ENCODE data around the gene SESN3.
"Not testable (repeated sequence)": the region's sequence is repeated elsewhere in the genome, so short reads cannot be mapped to it uniquely, and the experiment has no call there.

Gene SESN3

DNA sequence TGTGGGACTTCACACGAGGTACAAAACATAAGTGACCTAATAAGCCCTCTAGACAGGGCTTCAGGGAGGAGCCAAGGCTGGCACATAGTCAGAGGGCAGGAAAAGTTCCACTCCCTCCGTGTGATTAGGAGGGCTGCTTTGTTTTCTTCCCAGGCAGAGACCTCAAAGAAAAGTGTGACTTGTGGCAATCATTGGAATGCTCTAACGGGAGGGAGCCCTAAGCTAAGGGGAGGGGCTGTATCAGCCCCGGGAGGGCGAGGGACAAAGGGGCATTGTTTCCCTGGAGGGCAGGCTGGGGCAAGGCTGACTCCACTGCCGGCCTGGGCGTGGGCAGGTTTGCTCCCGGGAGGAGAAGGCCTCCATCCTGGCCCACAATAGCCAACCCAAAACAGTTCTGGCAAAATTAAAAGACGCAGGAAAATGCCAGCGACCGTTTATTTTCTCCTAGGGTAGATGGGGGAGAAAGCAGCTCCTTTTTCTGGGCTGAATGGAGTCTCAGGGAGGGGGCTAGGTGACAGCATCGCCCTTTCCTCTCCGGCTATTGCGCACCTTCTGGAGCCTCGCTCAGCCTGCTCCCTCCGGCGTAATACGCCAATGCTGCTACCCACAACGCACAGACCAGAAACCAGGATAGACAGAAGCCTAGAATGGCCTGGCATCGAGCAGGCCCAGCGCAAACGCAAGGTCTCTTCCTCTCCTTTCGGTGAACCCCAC lies 81.2 kb downstream of the SESN3 start:
- no peak for DNase-seq

DNA sequence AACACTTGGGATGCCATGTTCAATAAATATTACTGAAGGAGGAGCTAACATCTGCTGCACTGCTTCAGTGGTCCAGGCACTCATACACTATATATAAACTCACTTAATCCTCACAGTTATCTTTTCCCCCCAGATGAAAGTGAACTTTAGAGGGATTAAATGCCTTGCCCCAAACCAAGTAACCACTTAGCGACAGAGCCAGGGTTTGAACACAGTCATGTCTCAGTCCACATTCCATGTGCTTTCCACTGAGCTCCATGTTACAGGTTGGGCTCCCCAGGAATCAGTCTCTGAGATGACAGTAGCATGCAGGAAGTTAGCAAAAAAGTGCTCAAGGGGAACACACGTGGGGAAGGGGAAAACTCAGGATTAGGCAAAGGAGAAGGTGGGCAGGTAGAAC lies 82.1 kb downstream of the SESN3 start:
- no peak for DNase-seq

DNA sequence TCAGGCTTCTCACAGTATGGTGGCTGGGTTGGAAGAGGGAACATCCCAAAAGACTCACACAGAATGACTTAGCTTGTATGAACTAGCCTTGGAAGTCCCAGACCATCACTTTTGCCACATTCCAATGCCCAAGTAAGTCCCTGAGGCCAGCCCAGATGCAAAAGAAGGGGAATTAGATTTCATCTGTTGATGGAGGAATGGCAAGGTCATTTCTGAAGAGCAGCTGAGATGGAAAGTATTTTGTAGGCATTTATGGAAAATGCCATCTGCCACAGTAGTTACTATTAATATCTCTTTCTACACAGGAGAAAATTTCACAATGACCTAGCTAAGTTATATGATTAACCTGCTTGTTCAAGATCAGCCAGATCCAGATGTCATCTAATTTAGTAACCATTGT lies 82.6 kb downstream of the SESN3 start:
- no peak for DNase-seq

DNA sequence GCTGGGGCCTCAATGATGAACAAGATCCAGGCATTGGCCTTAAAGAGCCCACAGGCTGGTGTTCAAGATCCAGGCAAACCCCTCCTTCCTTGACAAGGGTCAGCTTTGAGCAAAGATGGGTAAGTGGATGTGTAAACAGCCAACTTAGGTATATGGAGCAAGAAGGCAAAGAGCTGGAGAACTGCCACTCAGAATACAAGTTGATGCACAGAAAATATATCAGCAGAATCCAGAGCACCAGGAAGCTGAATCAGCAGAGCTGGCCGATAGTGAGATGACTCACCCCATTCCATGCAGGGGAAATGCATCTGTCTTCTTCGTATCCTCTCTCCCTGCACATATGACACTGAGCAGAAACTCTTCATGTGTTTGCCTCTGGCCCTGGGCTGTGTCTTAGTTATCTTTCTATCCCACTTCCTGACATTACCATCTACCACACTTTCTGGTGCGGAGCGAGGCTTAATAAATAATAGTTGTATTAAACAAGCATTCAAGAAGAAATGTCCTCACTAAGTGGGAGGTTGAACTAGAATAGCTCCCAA lies 83.6 kb downstream of the SESN3 start:
- no peak for DNase-seq

DNA sequence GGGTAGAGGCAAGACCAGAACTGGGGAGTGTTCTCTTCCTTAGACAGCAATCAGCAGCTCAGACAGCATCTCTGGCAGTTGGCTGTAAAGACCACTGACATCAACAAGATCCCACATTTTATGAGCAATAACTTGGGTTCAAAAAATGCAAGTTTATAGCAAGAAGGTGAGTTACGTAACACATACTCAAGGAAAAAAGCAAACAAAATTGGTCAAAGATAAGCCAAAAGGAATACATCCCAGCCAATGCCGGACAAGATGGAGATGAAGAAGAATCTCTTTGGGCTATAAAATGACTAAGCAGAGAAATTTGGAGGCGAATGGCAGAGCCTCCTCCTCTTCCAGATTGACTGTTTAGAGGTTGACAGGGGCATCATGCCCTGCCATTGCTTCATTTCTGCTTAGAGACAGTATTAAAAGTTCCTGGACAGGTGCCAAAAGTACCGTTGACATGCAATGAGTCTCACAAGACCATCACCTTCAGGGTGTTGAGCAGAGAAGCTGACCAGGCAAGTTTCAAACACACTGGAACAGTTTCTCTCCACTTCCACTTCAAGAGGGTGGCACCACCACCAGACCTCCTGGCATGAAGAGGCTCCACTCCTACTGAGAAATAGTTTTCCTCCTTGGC lies 85.5 kb downstream of the SESN3 start:
- DNase-seq, result no peak

DNA sequence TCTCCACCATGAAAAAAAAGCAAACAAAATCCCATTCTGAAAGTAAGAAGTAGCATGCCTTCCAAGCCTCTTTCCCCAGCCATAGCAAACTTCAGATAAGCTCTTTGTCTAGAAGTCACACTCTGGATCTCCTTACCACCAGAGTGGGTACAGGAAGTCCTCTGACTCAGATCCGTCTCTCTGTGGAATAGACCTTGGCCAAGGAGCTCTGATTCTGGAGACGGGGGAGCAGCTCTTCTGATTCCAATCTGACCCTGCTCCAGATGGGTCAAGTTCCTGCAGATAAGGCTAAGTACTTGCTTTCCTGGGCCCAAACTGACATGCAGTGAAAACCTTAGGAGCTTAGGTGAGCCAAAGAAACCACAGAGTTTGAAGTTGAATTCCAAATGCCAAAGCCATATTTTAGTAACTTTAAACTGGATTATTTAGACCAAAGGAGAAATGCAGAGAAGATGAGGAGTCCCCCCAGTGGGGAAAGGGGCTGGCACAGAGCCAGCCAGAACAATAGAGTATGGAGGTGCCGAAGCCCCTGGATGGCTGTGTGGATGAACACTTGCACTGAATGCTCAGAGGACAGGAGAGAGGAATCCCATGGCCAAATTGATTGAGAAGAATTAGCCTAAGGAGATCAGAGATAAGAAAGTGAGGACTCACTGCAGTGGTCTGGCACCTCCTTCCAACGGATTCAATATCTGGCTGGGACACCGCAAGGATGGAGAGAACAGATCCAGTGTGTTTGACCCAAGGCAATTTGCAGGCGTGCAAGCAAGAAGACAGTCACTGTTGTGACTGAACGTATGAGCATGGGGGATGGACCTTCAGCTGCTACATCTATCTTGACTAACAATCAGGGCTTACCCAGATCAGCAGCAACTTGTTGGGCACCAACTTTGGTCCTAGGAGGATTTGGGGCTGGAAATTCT lies 86.4 kb downstream of the SESN3 start:
- DNase-seq, result no peak

DNA sequence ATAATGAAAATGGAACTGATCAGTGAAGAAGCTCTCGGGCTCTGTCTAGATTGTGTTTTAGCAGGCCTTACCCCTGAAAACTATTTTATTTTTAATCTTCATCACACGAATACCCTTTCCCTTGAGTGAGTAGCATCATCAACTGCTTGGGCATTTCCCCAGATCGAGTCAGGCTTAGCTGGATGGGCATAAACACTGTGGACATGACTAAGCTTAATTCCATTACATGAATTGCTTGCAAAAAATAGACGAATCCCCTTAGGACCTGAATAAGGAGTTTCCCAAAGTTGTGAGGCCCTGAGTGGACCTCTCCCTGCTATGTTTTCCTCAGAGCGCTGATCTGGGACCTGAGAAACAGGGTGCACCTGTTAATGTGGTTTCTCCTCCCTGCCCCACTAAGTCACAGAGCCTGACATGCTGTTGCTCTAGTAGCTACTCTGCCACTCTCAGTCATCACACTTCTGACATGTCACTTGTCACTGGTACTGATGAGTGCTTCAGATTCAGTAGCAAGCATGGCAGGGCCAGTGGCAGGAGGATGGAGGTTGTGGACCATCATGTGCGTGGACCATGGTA lies 87.8 kb downstream of the SESN3 start:
- DNase-seq, result no peak

- DNase-seq, result no peak
Measured at GRCh38 chr11:95142431-95142830, 88.6 kb downstream of the SESN3 start.

GRCh38 chr11:95140397-95141033 lies 90.5 kb downstream of the SESN3 start:
- no peak for DNase-seq

- DNase-seq, result peak; percentile 21
Measured at GRCh38 chr11:95138448-95138847, 92.6 kb downstream of the SESN3 start.

DNA sequence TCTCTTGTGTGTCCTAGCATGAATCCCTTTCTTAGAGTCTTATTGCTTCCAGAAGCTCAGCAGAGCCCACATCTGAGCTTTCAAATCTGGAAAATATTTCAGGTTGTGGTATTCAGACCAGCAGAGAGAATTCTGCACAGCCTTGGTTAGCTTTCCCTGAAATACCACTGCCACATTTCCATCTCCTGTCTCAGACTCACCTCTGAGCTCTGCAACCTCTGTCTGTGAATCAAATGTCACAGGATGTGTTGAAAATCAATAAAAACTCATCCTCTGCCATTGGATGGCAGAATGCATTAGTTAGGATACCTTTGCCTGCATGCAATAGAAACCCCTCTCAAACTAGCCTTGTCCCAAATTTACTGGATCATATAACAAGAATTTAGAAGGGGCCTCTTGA lies 93.7 kb downstream of the SESN3 start:
- no peak for DNase-seq

GRCh38 chr11:95136747-95137146 lies 94.3 kb downstream of the SESN3 start:
- DNase-seq, result not testable (repeated sequence)

GRCh38 chr11:95135880-95136279 lies 95.1 kb downstream of the SESN3 start:
- DNase-seq, result no peak

- DNase-seq, result no peak
Measured at GRCh38 chr11:95135155-95135554, 95.8 kb downstream of the SESN3 start.

GRCh38 chr11:95134491-95134890 lies 96.5 kb downstream of the SESN3 start:
- no peak for DNase-seq

DNA sequence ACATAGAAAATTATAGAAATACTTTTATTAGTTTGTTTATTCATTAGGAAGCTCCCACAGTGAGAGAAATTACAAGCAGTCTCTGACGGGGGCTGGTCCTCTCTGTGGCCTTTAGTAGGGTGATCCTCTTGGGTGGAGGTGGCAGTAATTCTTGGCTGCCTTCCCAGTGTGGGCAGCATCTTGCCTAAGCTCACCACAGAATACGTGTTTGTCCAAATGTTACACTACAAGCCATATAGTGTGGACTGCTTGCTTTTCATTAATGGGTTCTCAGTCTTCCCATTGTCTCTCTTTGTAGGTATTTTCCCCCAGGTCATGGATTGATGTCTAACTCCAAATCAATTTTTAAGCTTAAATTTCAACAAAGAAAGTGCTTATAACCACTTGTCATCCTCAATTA lies 98.0 kb downstream of the SESN3 start:
- no peak for DNase-seq

GRCh38 chr11:95128602-95129001 lies 102.4 kb downstream of the SESN3 start:
- no peak for DNase-seq

DNA sequence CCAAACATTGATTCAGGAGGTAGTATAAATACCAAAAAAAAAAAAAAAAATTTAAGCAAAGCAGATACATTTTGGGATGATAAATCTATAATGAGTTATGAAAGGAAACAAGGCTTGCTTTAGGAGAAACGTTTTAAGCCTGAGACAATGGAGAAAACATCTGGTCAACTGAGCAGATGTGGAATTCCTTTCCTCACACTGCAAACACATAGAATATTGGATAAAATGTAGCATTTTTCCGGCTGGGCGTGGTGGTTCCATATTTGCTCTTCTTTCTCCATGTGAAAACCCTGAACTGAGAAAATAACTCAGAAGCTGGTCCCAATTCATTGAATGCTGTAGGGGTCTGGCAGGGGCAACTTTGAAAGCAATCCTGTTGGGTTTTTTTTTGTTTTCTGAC lies 107.4 kb downstream of the SESN3 start:
- DNase-seq, result no peak

DNA sequence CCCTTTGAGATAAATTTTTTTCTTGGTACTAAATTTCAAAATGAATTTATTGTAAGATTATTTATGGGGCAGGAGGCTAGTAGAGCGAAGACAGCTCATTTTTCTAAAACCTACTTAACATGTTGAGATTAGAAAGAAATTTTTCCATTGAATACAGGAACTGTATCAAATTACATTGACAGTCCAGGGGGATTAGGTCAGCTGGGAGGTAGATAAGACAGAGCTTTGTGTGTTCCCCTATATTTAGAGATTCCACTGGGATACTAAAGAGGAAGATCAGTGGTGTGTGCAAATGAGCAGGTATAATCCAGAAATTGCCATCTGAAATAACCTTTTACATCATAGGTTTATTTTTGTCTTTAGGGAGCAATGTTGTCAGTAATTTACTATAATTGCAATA lies 109.3 kb downstream of the SESN3 start:
- no peak for DNase-seq

DNA sequence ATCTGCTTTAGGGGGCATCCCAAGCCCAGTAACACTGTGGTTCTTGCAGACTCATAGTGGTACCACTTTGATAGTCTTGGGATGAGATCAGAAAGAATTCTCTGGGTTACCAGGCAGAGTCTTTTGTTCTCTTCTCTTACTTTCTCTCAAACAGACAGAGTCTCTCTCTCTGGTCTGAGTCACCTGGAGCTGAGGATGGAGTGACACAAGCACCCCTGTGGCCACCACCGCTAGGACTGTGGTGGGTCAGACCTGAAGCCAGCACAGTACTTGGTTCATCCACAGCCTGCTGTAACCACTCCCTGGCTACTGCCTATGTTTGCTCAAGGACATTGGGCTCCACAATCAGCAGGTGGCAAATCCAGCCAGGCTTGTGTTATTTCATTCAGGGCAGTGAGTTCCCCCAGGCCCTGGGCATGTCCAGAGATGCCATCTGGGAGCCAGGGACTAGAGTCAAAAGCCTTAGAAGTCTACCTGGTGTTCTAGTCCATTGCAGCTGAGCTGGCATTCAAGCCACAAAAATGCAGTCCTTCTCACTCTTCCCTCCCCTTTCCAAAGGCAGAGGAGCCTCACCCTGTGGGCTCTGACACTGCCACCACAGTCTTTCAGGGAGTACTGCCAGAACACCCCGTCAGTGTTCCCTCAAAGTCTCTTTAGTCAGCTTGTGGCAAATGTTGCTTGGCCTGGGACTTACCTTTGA lies 111.5 kb downstream of the SESN3 start:
- DNase-seq, result no peak

- no peak for DNase-seq
Measured at GRCh38 chr11:95115597-95115996, 115.4 kb downstream of the SESN3 start.

Data from NCI-H1092 treated with DMSO at 0.1 percent for 48 hours (cell line).